GM12878 (cell line): ENCODE results near the gene DDX23. TPM values are rescaled to one million over a fixed set of nuclear protein-coding genes. Genes with fewer than 3 reads are reported as not detected.

Experiments used
- ATAC-seq: fragments of 200-7000 bp; cut with Tn5 transposase; 3 replicates; pipeline ENCODE4 v1.9.1; 2020; ENCODE audit warnings: mild to moderate bottlenecking, moderate library complexity
- BruUV-seq: library from RNA; stranded (reverse); fragments of 400-500 nt; replicated peaks from 2 replicates; lab custom pipeline; 2021; lab: Mats Ljungman, UMichigan
- CTCF ChIA-PET: fragments of 300-600 bp; sonication (Branson Sonifier 250); formaldehyde crosslinking; extraction: SDS; loops from one replicate; lab custom pipeline; 2021; ENCODE audit warnings: inconsistent platforms; lab: Yijun Ruan, JAX
- POLR2A ChIA-PET: fragments of 350-600 bp; formaldehyde crosslinking; extraction: SDS; loops from one replicate; lab custom pipeline; 2021; ENCODE audit warnings: inconsistent platforms; lab: Charles Lee
- RAD21 ChIA-PET: fragments of 300-600 bp; sonication (Branson Sonifier 250); formaldehyde crosslinking; loops from one replicate; lab custom pipeline; 2023; ENCODE audit warnings: antibody characterized with exemption; ENCODE audit not compliant: unreplicated experiment; lab: Charles Lee
- SMC1A ChIA-PET: fragments of 300-600 bp; sonication (Branson Sonifier 250); formaldehyde crosslinking; loops from one replicate; lab custom pipeline; 2023; ENCODE audit not compliant: unreplicated experiment, uncharacterized antibody; lab: Charles Lee
- DNase-seq: peaks from one replicate; pipeline ENCODE4 v3.0.0-alpha.2; 2011; ENCODE audit warnings: low read depth, low spot score
- FAIRE-seq: peaks from 3 replicates; lab custom pipeline; 2011; peaks lifted over from hg19 to GRCh38; lab: Jason Lieb, UNC
- H2AFZ ChIP-seq: 2 replicates; pipeline ENCODE4 v1.6.0; 2011; ENCODE audit warnings: low read depth, low read length, control low read depth; ENCODE audit not compliant: control insufficient read depth
- H3K27ac ChIP-seq: 2 replicates; pipeline ENCODE4 v1.5.1; 2011; ENCODE audit warnings: control low read depth; ENCODE audit not compliant: control insufficient read depth, insufficient read depth
- H3K27me3 ChIP-seq, 2 experiments: replicated peaks in 1 of 2; 2 replicates each; pipeline versions ENCODE4 v1.6.0 to v1.6.1; 2011; ENCODE audit warnings: low read length in 1 of 2; ENCODE audit not compliant: control insufficient read depth in 2 of 2, insufficient read depth in 2 of 2
- H3K36me3 ChIP-seq, 2 experiments: 2 replicates each; pipeline ENCODE4 v1.5.1; 2011; ENCODE audit warnings: low read length in 1 of 2; ENCODE audit not compliant: control insufficient read depth in 2 of 2, insufficient read depth in 2 of 2
- H3K4me1 ChIP-seq: 2 replicates; pipeline ENCODE4 v1.6.1; 2011; ENCODE audit warnings: mild to moderate bottlenecking, low read length, moderate library complexity, mixed read lengths; ENCODE audit not compliant: control insufficient read depth, insufficient read depth
- H3K4me2 ChIP-seq: 2 replicates; pipeline ENCODE4 v1.6.0; 2011; ENCODE audit warnings: control low read depth; ENCODE audit not compliant: control insufficient read depth, insufficient read depth
- H3K4me3 ChIP-seq: fragments of 200-600 bp; sonication (generic); 2 replicates; pipeline ENCODE4 v1.5.1; 2016
- H3K79me2 ChIP-seq: 2 replicates; pipeline ENCODE4 v1.6.0; 2011; ENCODE audit warnings: low read length; ENCODE audit not compliant: control insufficient read depth, insufficient read depth
- H3K9ac ChIP-seq: 2 replicates; pipeline ENCODE4 v1.8.0; 2011; ENCODE audit warnings: low read length, control low read depth, mixed read lengths; ENCODE audit not compliant: control insufficient read depth, insufficient read depth
- H3K9me3 ChIP-seq: replicated peaks from 3 replicates; pipeline ENCODE4 v1.5.1; 2011; ENCODE audit warnings: mild to moderate bottlenecking, low read length; ENCODE audit not compliant: control insufficient read depth, insufficient read depth
- H4K20me1 ChIP-seq: 2 replicates; pipeline ENCODE4 v1.6.0; 2011; ENCODE audit not compliant: control insufficient read depth, insufficient read depth
- ASH2L ChIP-seq: fragments of 300-600, 200-600 bp; sonication (generic); IDR thresholded peaks from 2 replicates; pipeline ENCODE4 v1.6.1; 2017; ENCODE audit warnings: low read depth, mild to moderate bottlenecking, borderline replicate concordance
- ATF3 ChIP-seq: IDR thresholded peaks from 2 replicates; pipeline ENCODE4 v1.6.1; 2011; ENCODE audit warnings: low read depth, mild to moderate bottlenecking, low read length, moderate library complexity, borderline replicate concordance; ENCODE audit errors: extremely low read depth
- ATF7 ChIP-seq: fragments of 450-650 bp; IDR thresholded peaks from 2 replicates; pipeline ENCODE4 v1.6.1; 2016; ENCODE audit warnings: low read depth, mild to moderate bottlenecking
- BACH1 ChIP-seq: fragments of 450-650 bp; IDR thresholded peaks from 2 replicates; pipeline ENCODE4 v1.6.1; 2017; ENCODE audit warnings: mild to moderate bottlenecking, borderline replicate concordance
- JUND ChIP-seq: IDR thresholded peaks from 2 replicates; pipeline ENCODE4 v1.6.1; 2012; ENCODE audit warnings: low read depth, mild to moderate bottlenecking, low read length, improper control_type of control experiment, moderate library complexity
- MYC ChIP-seq: IDR thresholded peaks from 2 replicates; pipeline ENCODE4 v1.6.1; 2011; ENCODE audit warnings: mild to moderate bottlenecking, low read length, moderate library complexity, inconsistent platforms; ENCODE audit not compliant: insufficient read depth, insufficient replicate concordance, insufficient read length, severe bottlenecking
- NR2C1 ChIP-seq: fragments of 450-650 bp; IDR thresholded peaks from 2 replicates; pipeline ENCODE4 v1.6.1; 2017; ENCODE audit warnings: antibody characterized with exemption, mild to moderate bottlenecking, moderate library complexity
- RAD21 ChIP-seq: IDR thresholded peaks from 2 replicates; pipeline ENCODE4 v1.6.1; 2011; ENCODE audit warnings: mild to moderate bottlenecking, low read depth, low read length, moderate library complexity; ENCODE audit not compliant: insufficient read depth
- REST ChIP-seq: IDR thresholded peaks from 2 replicates; pipeline ENCODE4 v1.6.1; 2012; ENCODE audit warnings: mild to moderate bottlenecking, low read depth, low read length
- SIX5 ChIP-seq: IDR thresholded peaks from 2 replicates; pipeline ENCODE4 v1.6.1; 2011; ENCODE audit warnings: mild to moderate bottlenecking, low read depth, low read length, moderate library complexity; ENCODE audit not compliant: severe bottlenecking
- SPI1 ChIP-seq: IDR thresholded peaks from 2 replicates; pipeline ENCODE4 v1.6.1; 2011; ENCODE audit warnings: low read depth, mild to moderate bottlenecking, low read length, moderate library complexity, borderline replicate concordance; ENCODE audit not compliant: insufficient read depth
- SRF ChIP-seq, 2 experiments: IDR thresholded peaks; 2 replicates each; pipeline ENCODE4 v1.6.1; 2011; ENCODE audit warnings: low read depth in 2 of 2, low read length in 2 of 2, mild to moderate bottlenecking in 1 of 2, moderate library complexity in 1 of 2
- ZNF592 ChIP-seq: fragments of 450-650 bp; IDR thresholded peaks from 2 replicates; pipeline ENCODE4 v1.6.1; 2017; ENCODE audit warnings: mild to moderate bottlenecking, moderate library complexity
- WGBS: methylation state at CpG from one replicate; pipeline ENCODE4 v1.1.6; 2016; ENCODE audit warnings: low lambda C conversion rate; ENCODE audit not compliant: insufficient replicate concordance, insufficient coverage; ENCODE audit errors: missing lambda C conversion rate; 5-methylcytosine and 5-hydroxymethylcytosine counted together
- in situ Hi-C: fragments of 300-500 bp; cut with MboI; formaldehyde crosslinking; loops from 9 replicates; pipeline ENCODE4 v1.14.3; 2018; ENCODE audit warnings: mixed read lengths
- intact Hi-C: fragments of 100-400 bp; cut with micrococcal nuclease; formaldehyde crosslinking; loops from one replicate; pipeline ENCODE4 v1.14.2; 2022; ENCODE audit not compliant: unreplicated experiment
- polyA plus RNA-seq, 11 experiments: library from polyadenylated mRNA; depleted of rRNA in 4 of 11; unstranded in 6 of 11; stranded (reverse) in 5 of 11; fragments of >200 nt; fragmentation: Nextera tagmentation in 4 of 11; fragmentation: Illumina TruSeq in 1 of 11; extraction: Ambion mirVana in 4 of 11; extraction: Trizol in 1 of 11; gene quantifications; 1 replicate in 1 of 11; 2 replicates in 10 of 11; pipeline versions ENCODE4 v1.2.1 to v1.2.3, GENCODE V29; 2011 to 2016; ENCODE audit warnings: inconsistent platforms in 2 of 11, missing spikeins in 2 of 11, low read depth in 1 of 11
- total RNA-seq, 4 experiments: library from RNA; depleted of rRNA in 3 of 4; stranded (reverse); fragments of >200 nt in 3 of 4; fragmentation: Illumina TruSeq in 1 of 4; extraction: Trizol in 1 of 4; gene quantifications; 2 replicates each; pipeline versions ENCODE4 v1.2.1 to v1.2.3, GENCODE V29; 2013 to 2021

Gene DDX23
- total and polyA plus RNA-seq, 10 of the 15 experiments (the other 5 are each of a cell fraction or from before 2014, with no cell fraction given), result 25.8 to 107 (median 77.4) TPM

GRCh38 chr12:48800971-48801370 lies 51.0 kb downstream of the DDX23 start:
- Histone ChIP-seq H3K79me2 (no peaks in the 10 kb centered on the region), H3K9me3 (no peaks in the 10 kb centered on the region), H4K20me1 (no peaks in the 10 kb centered on the region), H3K27me3 (no peaks in the 10 kb centered on the region; a peak in 1 of 4 replicates), H3K4me1 (no peaks in the 10 kb centered on the region), H3K4me2 (no peak overlapping the region), H3K4me3 (no peak overlapping the region), H2AFZ (no peak overlapping the region), H3K36me3 (no peaks in the 10 kb centered on the region), H3K27ac (no peak overlapping the region), H3K9ac (no peak overlapping the region)
- TF ChIP-seq SPI1 (no peak), SRF (IDR thresholded peaks at IDR 0.05; ENCODE audit: low read depth in 2 of 2, low read length in 2 of 2) (no peak), REST (no peak), ATF3 (no peak), RAD21 (no peak), MYC (no peak), SIX5 (no peak), BACH1 (no peak), ZNF592 (no peak), ATF7 (no peak), JUND (no peak), ASH2L (no peak), NR2C1 (no peak)
- DNase-seq (no peak), FAIRE-seq (no peak), ATAC-seq (no peak)
- SMC1A ChIA-PET, result interaction anchor here (1.0 kb wide), 1 partner anchor 9 kb away, joined by 3 read pairs; no protein-coding TSS in a partner anchor
- BruUV-seq, result no TSS peak
- 49% methylated on average over 14 of the region's 14 CpGs for WGBS
- in situ Hi-C loops (no loop called here), intact Hi-C loops (no loop called here)
- CTCF ChIA-PET, result interaction anchor here (1.0 to 12.2 kb wide), 3 partner anchors 14 to 47 kb away, joined by 3 to 405 read pairs (median 3); no protein-coding TSS in a partner anchor
- RAD21 ChIA-PET, result no interaction called here
- POLR2A ChIA-PET, result no interaction called here
